HG02840 (cell line): ENCODE measurements around the gene ZNRF3.

Experiments
- ATAC-seq: cut with Tn5 transposase; IDR thresholded peaks from one replicate; pipeline ENCODE4 v1.9.1; 2021; ENCODE audit warnings: mild to moderate bottlenecking, moderate library complexity, moderate number of reproducible peaks; ENCODE audit not compliant: unreplicated experiment, low FRiP score

The ZNRF3 gene

GRCh38 chr22:29053048-29053702 is 169.8 kb downstream of the ZNRF3 start:
- no peak for ATAC-seq

DNA sequence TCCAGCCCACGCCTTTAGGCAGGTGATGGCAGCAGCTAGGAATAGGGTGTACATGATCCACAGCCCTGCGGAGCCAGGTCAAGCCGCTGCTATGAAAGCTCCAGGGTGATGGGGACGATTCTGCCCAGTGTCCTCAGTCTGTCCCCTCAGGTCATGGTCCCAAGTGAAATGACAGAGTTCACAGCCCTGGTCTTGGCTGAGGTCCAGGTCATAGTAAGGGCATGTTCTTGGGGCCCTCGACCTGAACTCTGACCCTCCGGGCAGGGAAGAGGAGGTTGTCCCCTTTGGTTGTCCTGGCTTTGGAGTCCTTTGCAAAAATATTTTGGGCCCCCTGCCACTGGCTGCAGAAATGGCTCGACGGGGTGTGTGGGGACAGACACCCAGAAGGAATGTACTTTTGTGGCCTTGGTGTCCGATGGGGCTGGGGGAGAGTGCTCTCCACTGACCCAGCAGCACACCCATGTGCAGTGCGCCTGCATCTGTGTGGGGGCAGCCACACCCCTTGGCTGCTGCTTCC is 170.9 kb downstream of the ZNRF3 start:
- no peak for ATAC-seq

DNA sequence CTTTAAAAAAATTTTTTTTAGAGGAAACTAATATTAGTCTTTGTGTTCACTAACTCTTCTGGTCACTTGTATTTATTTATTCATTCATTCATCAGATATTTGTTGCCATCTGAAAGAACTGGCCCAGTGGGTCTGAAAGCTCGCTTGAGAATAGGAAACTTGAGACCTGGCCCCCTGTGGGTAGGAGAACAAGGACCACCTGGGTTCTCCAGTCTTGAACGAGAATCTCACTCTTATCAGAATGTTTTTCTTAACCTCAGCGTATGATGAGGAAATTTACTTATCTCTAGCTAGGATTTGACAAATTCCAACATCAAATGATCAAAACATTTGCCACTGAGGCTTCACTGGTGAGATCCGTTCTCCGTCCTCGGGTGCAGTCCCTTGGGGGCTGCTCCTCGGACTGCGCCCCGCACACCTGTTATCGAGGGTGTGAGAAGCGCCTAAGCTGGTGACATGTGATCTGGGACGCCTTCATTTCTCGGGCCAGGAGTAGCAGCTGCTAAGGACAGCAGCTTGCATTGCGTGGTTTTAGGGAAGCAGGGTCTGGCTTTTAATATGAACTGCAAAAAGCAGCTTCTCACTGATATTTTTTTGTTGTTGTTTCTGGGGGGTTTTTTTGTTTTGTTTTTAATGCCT is 171.9 kb downstream of the ZNRF3 start:
- no peak for ATAC-seq

DNA sequence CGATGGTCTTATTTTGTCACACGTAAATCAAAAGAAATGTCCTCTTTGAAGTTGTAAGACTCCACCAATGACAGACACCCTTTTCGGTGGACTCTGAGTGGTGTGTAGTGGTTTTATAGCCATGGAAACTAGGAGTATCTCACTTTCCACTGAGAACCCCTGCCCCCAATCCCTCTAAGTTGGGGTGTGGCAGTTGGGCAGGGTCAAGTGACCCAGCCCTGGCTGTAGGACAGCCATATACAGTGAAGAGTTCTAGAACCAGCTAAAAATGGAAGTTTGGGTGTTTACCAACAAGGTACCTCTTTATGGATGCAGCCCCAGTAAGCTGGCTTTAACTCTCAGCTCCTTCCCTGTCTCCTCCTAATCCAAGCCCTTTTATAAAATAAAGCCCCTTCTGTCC is 173.1 kb downstream of the ZNRF3 start:
- ATAC-seq: no peak

DNA sequence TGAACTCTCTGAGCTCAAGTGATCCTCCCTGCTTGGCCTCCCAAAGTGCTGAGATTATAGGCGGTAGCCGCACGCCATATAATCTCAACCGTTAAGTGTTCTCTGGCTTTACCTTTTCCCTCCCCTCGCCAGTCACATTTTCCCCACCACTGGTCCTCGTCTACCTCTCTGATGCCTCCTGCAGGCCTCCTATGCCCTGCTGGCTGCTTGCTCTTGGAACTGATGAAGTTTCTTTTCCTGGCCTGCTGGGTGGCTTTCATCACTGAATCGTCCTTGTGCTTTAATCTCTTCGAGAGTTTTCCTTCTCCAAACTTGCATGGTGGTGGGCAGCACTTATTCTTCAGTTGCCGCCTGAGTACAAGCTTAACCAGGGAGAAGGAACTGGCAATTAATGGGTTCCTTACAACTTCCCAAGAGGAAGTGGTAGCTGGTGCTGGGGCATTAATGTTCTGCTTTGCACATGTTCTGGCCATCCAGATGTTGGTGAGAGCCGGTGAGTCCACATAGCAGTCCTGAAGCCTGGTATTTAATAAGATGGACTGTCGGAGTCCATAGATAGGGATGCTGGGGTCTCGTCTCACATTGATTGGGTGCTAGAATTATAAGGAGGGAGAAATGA is 177.0 kb downstream of the ZNRF3 start:
- no peak for ATAC-seq

- ATAC-seq: no peak
Measured at GRCh38 chr22:29060931-29061330, 177.6 kb downstream of the ZNRF3 start.

DNA sequence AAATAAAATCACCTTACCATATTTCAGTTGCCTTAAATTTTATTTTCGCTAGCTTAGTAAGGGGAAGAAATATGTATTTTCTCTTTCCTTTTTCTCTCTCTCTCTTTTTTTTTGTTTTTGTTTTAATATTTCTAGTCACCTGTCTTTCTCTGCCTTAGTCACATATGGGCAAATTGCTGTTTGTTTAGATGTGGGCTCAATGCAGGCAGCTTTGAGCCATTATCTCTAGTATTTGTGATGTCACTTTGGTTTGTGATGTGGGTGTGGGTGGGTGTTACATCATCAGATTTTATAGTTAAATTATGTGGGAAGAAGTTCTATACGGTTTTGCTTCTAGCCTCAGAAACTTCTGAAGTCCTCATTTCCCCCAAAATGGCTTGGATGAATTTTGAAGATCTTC is 178.4 kb downstream of the ZNRF3 start, which contains the start of gene C22orf31:
Gene C22orf31, minus strand, starts transcription at position 59 of the 400 bp plus-strand sequence. Its CDS starts 39 bp downstream, at position 20.
- no peak for ATAC-seq

DNA sequence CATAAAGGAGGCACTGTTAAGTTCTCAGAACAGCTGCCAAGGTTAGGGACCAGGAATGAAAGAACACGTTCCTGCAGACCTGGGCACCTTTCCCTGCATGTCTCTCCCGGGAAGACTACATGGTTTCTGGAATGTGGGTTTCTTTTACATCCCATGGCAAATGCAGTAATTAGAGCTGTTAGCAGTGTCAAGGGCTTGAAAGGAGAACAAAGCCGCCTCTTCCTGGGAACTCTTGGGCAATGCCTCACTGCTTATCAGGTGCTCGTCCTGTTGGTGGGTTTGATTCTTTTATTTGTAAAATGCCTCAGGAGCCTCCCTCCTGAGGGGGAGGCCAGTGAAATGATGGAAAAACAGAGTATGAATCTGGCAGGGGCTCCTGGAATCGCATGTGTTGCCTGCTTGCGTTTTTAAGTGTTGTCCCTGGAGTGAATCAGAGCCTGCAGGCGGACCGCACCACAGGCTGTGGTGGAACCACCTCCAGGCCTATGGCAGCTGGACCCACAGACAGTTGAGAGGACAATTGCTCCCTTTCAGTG is 179.0 kb downstream of the ZNRF3 start:
- no peak for ATAC-seq

GRCh38 chr22:29065468-29066190 is 182.3 kb downstream of the ZNRF3 start:
- ATAC-seq: no peak

- no peak for ATAC-seq
Measured at GRCh38 chr22:29069463-29069862, 186.1 kb downstream of the ZNRF3 start.

DNA sequence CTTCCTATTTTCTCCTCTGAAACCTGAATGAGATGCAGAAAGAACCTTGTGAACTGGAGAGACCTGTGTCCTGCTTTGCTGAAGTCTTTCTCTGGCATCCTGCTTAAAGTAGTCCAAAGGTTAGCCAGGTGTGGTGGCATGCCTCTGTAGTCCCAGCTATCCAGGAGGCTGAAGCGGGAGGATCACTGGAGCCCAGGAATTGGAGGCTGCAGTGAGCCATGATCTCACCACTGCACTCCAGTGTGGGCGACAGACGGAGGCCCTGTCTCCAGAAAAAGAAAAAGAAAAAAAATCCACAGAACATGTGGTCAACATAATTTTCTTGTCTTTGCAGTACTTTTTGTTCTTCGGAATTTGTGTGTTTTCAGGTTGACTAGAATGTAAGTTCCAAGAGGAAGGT is 187.1 kb downstream of the ZNRF3 start:
- ATAC-seq: no peak

DNA sequence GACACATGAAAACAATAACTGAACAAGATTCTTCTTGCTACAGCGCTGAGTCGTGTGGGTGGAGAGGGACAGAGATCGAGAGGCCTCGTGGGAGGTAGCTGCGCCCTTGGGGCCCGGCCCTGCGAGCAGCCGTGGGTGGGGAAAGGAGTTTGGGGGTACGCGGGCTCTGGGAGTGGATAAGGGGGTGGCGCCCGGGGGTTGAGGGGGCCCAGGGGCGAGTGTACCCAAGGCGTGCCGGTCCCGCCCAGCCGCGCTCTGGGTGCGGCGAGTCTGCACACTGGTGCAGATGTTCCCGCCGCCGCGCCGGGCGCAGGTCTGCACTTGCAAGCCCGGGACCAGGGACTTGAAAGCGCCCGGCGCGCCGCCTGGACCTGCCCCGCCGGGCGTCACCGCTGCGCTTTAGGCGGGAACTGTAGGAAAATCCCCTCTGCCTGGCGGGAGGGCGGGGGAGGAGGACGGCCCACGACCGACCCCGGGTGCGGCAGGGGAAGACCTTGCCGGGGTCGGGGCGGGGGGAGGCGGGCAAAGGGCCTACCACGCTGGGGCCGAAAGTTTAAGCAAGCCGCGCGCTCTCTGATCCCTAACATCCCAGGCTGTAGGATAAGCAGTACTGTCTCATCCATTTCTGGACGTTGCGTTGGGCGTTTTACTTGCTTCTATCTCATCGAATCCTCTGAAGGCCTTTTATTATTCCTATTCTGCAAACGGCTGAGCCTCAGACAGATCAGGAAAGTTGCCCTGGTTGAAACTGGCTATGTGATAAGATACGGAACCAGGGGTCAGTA is 188.1 kb downstream of the ZNRF3 start:
- no peak for ATAC-seq

GRCh38 chr22:29072193-29072978 is 189.0 kb downstream of the ZNRF3 start:
- ATAC-seq: peak; percentile 76

DNA sequence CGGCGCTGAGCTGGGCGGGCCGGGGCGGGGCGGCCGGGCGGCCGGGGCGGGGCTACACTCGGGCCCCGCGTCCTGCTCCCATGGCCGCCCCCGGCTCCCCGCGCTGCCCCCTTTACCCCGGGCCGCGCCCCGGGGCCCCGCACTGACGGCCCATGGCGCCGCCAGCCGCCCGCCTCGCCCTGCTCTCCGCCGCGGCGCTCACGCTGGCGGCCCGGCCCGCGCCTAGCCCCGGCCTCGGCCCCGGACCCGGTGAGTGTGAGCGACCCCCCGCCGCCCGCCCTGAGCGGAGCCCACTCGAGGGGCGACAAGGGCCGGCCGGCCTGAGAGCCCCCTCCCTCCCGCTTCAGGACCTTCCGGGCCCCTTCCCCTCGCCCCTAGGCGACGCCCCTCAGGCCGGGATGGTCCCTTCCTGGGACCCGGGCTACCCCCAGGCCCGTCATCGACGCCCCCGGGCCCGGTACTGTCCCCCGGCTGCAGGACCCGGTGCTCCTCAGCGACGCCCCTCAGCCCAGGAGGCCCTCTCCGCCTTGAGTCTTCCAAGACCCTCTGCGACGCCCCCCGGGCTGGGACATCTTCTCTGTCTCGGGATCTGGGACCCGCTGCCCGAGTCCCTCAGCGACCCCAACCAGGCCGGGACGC is 189.7 kb downstream of the ZNRF3 start, which contains the start of gene KREMEN1:
Gene KREMEN1, plus strand, starts transcription at position 57 of the 639 bp plus-strand sequence. Its CDS starts 96 bp downstream, at position 153.
- ATAC-seq: peak; percentile 18

- ATAC-seq: no peak
Measured at GRCh38 chr22:29073618-29074275, 190.4 kb downstream of the ZNRF3 start.

- no peak for ATAC-seq
Measured at GRCh38 chr22:29074276-29074772, 191.0 kb downstream of the ZNRF3 start.

DNA sequence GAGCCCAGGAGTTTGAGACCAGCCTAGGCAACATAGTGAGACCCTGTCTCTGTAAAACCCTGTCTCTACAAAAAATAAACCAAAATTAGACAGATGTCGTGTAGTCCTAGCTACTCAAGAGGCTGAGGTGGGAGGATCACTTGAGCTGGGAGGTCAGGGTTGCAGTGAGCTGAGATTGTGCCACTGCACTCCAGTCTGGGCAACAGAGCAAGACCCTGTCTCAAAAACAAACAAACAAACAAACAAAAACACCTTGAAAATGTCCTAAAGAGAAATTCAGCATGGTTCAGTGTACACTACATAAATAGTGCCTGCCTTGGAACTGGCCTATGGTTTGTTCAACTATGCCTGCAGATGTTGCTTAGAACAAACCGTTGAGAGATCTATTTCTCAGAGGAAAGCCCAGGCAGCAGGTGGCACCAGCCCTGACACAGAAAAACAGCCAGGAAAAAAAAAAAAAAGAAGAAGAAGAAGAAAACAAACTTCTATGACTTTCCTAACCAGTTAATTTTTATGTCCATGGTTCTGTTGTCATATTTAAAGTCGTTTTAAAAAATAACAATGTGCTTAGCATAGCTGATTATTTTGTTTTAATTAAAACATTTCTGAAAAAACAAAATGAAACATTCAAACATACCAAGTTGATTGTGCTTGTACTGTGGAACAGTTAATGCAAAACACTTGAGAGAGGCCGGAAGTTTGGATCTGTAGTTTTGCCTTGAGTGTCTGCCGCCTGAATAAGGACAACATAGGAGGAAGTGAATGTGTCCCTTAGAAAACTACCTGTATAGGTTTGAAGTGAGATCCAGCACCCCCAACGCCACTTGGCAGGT is 194.9 kb downstream of the ZNRF3 start:
- no peak for ATAC-seq
